SK-N-SH treated with all-trans-retinoic acid at 6 μM for 48 hours (cell line): Measurements from ENCODE around the gene LILRA1.

Experiments used
- ATAC-seq: fragments of 200-7000 bp; cut with Tn5 transposase; 3 replicates; pipeline ENCODE4 v1.9.1; 2020; ENCODE audit warnings: mild to moderate bottlenecking, moderate library complexity
- ARNTL ChIP-seq: fragments of 450-650 bp; formaldehyde crosslinking; IDR thresholded peaks from 2 replicates; pipeline ENCODE4 v1.5.0; 2020; ENCODE audit warnings: low read depth, mild to moderate bottlenecking, moderate library complexity, borderline replicate concordance
- BACH2 ChIP-seq: fragments of 250-450 bp; sonication (Bioruptor Pico); IDR thresholded peaks from 2 replicates; pipeline ENCODE4 v1.9.0; 2021; ENCODE audit warnings: mild to moderate bottlenecking, borderline replicate concordance
- CSDC2 ChIP-seq: fragments of 250-450 bp; sonication (Bioruptor Pico); IDR thresholded peaks from 2 replicates; pipeline ENCODE4 v1.5.0; 2020; ENCODE audit warnings: mild to moderate bottlenecking, moderate library complexity
- ESRRG ChIP-seq: fragments of 250-450 bp; sonication (Bioruptor Pico); IDR thresholded peaks from 2 replicates; pipeline ENCODE4 v1.6.1; 2021; ENCODE audit warnings: mild to moderate bottlenecking
- GLIS3 ChIP-seq: fragments of 250-450 bp; sonication (Bioruptor Pico); IDR thresholded peaks from 2 replicates; pipeline ENCODE4 v1.5.0; 2020; ENCODE audit warnings: mild to moderate bottlenecking, moderate library complexity
- OSR1 ChIP-seq: fragments of 250-450 bp; sonication (Bioruptor Pico); IDR thresholded peaks from 2 replicates; pipeline ENCODE4 v1.8.0; 2022; ENCODE audit warnings: moderate library complexity, mild to moderate bottlenecking, inconsistent platforms
- PPARA ChIP-seq: fragments of 250-450 bp; sonication (Bioruptor Pico); IDR thresholded peaks from 2 replicates; pipeline ENCODE4 v1.5.0; 2020; ENCODE audit warnings: mild to moderate bottlenecking, borderline replicate concordance
- RARB ChIP-seq: fragments of 250-450 bp; sonication (Bioruptor Pico); IDR thresholded peaks from 2 replicates; pipeline ENCODE4 v1.8.0; 2021; ENCODE audit warnings: mild to moderate bottlenecking, moderate library complexity
- TCF4 ChIP-seq: fragments of 250-450 bp; sonication (Bioruptor Pico); IDR thresholded peaks from 2 replicates; pipeline ENCODE4 v1.8.0; 2021; ENCODE audit warnings: mild to moderate bottlenecking, moderate library complexity, borderline replicate concordance
- ZC3H10 ChIP-seq: fragments of 250-450 bp; sonication (Bioruptor Pico); IDR thresholded peaks from 2 replicates; pipeline ENCODE4 v1.5.1; 2021; ENCODE audit warnings: mild to moderate bottlenecking, moderate library complexity
- ZFP3 ChIP-seq: fragments of 250-450 bp; sonication (Bioruptor Pico); IDR thresholded peaks from 2 replicates; pipeline ENCODE4 v1.5.0; 2020; ENCODE audit warnings: mild to moderate bottlenecking, moderate library complexity
- ZFP30 ChIP-seq: fragments of 450-650 bp; formaldehyde crosslinking; IDR thresholded peaks from 2 replicates; pipeline ENCODE4 v1.5.0; 2022; ENCODE audit warnings: mild to moderate bottlenecking, moderate library complexity
- ZNF565 ChIP-seq: fragments of 450-650 bp; formaldehyde crosslinking; conservative IDR thresholded peaks from 2 replicates; pipeline ENCODE4 v1.5.0; 2020; ENCODE audit warnings: low read depth, mild to moderate bottlenecking, moderate library complexity
- ZNF70 ChIP-seq: fragments of 450-650 bp; formaldehyde crosslinking; IDR thresholded peaks from 2 replicates; pipeline ENCODE4 v1.5.0; 2020; ENCODE audit warnings: mild to moderate bottlenecking, moderate library complexity
- ZNF8 ChIP-seq: fragments of 450-650 bp; formaldehyde crosslinking; IDR thresholded peaks from 2 replicates; pipeline ENCODE4 v1.5.0; 2020; ENCODE audit warnings: mild to moderate bottlenecking, moderate library complexity
- TF ChIP-seq, protein P1 (sequence below): fragments of 250-450 bp; sonication (Bioruptor Pico); IDR thresholded peaks from 2 replicates; pipeline ENCODE4 v1.5.1; 2021; ENCODE audit warnings: mild to moderate bottlenecking, moderate library complexity
- TF ChIP-seq, protein P2 (sequence below): fragments of 250-450 bp; sonication (Bioruptor Pico); IDR thresholded peaks from 2 replicates; pipeline ENCODE4 v1.8.0; 2020; ENCODE audit warnings: mild to moderate bottlenecking, moderate library complexity, borderline replicate concordance
- TF ChIP-seq, protein P3 (sequence below): fragments of 250-450 bp; sonication (Bioruptor Pico); IDR thresholded peaks from 2 replicates; pipeline ENCODE4 v1.5.0; 2020; ENCODE audit warnings: mild to moderate bottlenecking, moderate library complexity
- TF ChIP-seq, protein P4 (sequence below): fragments of 250-450 bp; sonication (Bioruptor Pico); IDR thresholded peaks from 2 replicates; pipeline ENCODE4 v1.5.1; 2020; ENCODE audit warnings: low read depth, mild to moderate bottlenecking, moderate library complexity

Gene LILRA1

DNA sequence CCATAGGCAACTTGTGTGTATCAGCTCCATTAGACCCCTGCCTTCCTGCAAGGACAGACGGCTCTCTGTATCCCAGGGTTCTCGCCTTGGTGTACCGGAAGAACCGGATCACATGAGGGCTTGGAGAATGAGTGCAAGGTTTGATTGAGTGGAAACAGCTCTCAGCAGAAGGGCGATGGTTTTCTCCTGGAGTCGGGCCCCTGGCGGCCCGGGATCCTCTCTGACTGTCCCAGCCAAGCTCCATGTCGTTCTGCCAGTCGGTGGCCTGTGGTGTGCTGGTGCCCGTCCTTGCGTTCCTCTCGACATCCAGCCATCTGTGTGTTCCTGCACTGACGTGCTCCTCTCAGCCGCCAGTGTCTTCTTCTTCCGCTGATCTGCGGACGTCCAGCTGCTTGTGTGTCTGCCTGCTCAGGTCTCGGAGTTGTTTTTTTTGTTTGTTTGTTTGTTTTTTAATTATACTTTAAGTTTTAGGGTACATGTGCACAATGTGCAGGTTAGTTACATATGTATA lies 53.0 kb downstream of the LILRA1 start (continued):
- TF ChIP-seq, protein P1, sequence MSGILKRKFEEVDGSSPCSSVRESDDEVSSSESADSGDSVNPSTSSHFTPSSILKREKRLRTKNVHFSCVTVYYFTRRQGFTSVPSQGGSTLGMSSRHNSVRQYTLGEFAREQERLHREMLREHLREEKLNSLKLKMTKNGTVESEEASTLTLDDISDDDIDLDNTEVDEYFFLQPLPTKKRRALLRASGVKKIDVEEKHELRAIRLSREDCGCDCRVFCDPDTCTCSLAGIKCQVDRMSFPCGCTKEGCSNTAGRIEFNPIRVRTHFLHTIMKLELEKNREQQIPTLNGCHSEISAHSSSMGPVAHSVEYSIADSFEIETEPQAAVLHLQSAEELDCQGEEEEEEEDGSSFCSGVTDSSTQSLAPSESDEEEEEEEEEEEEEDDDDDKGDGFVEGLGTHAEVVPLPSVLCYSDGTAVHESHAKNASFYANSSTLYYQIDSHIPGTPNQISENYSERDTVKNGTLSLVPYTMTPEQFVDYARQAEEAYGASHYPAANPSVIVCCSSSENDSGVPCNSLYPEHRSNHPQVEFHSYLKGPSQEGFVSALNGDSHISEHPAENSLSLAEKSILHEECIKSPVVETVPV (CRISPR knock-in tag) = no peak
- TF ChIP-seq BACH2 (CRISPR knock-in tag) = no peak
- no peak for TF ChIP-seq ESRRG (CRISPR knock-in tag)
- no peak for TF ChIP-seq GLIS3 (CRISPR knock-in tag)
- TF ChIP-seq ZNF565 = no peak
- TF ChIP-seq, protein P2, sequence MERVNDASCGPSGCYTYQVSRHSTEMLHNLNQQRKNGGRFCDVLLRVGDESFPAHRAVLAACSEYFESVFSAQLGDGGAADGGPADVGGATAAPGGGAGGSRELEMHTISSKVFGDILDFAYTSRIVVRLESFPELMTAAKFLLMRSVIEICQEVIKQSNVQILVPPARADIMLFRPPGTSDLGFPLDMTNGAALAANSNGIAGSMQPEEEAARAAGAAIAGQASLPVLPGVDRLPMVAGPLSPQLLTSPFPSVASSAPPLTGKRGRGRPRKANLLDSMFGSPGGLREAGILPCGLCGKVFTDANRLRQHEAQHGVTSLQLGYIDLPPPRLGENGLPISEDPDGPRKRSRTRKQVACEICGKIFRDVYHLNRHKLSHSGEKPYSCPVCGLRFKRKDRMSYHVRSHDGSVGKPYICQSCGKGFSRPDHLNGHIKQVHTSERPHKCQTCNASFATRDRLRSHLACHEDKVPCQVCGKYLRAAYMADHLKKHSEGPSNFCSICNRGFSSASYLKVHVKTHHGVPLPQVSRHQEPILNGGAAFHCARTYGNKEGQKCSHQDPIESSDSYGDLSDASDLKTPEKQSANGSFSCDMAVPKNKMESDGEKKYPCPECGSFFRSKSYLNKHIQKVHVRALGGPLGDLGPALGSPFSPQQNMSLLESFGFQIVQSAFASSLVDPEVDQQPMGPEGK (CRISPR knock-in tag) = no peak
- no peak for TF ChIP-seq ZC3H10 (CRISPR knock-in tag)
- TF ChIP-seq OSR1 (CRISPR knock-in tag) = no peak
- no peak for TF ChIP-seq ARNTL (CRISPR knock-in tag)

DNA sequence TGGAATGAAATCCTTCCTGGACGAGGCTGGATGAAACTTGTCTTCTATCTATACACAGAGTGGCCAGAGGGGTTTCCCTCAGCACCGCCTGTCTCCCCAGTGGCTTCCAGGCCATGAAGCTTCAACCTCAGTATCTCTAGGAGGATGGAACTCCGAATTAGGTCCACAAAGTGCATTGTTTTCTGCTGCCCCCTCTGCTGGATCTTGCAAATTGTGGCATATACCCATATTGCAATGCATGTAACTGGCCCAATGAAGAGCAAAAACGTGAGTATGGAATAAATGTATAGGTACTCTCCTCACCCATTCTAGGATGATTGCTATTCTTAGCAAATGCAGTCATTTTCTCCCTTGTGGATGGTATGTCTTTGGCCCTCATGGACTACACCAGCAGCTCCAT lies 54.7 kb downstream of the LILRA1 start:
- TF ChIP-seq ZNF565 = no peak
- no peak for TF ChIP-seq ESRRG (CRISPR knock-in tag)
- no peak for TF ChIP-seq GLIS3 (CRISPR knock-in tag)
- TF ChIP-seq, protein P3, sequence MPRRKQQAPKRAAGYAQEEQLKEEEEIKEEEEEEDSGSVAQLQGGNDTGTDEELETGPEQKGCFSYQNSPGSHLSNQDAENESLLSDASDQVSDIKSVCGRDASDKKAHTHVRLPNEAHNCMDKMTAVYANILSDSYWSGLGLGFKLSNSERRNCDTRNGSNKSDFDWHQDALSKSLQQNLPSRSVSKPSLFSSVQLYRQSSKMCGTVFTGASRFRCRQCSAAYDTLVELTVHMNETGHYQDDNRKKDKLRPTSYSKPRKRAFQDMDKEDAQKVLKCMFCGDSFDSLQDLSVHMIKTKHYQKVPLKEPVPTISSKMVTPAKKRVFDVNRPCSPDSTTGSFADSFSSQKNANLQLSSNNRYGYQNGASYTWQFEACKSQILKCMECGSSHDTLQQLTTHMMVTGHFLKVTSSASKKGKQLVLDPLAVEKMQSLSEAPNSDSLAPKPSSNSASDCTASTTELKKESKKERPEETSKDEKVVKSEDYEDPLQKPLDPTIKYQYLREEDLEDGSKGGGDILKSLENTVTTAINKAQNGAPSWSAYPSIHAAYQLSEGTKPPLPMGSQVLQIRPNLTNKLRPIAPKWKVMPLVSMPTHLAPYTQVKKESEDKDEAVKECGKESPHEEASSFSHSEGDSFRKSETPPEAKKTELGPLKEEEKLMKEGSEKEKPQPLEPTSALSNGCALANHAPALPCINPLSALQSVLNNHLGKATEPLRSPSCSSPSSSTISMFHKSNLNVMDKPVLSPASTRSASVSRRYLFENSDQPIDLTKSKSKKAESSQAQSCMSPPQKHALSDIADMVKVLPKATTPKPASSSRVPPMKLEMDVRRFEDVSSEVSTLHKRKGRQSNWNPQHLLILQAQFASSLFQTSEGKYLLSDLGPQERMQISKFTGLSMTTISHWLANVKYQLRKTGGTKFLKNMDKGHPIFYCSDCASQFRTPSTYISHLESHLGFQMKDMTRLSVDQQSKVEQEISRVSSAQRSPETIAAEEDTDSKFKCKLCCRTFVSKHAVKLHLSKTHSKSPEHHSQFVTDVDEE = no peak
- no peak for TF ChIP-seq ZFP3 (CRISPR knock-in tag)
- TF ChIP-seq ZFP30 (CRISPR knock-in tag) = no peak
- TF ChIP-seq, protein P1 (CRISPR knock-in tag) = no peak
- TF ChIP-seq, protein P4, sequence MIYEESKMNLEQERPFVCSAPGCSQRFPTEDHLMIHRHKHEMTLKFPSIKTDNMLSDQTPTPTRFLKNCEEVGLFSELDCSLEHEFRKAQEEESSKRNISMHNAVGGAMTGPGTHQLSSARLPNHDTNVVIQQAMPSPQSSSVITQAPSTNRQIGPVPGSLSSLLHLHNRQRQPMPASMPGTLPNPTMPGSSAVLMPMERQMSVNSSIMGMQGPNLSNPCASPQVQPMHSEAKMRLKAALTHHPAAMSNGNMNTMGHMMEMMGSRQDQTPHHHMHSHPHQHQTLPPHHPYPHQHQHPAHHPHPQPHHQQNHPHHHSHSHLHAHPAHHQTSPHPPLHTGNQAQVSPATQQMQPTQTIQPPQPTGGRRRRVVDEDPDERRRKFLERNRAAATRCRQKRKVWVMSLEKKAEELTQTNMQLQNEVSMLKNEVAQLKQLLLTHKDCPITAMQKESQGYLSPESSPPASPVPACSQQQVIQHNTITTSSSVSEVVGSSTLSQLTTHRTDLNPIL (CRISPR knock-in tag) = no peak
- TF ChIP-seq ARNTL (CRISPR knock-in tag) = no peak
- no peak for TF ChIP-seq OSR1 (CRISPR knock-in tag)
- TF ChIP-seq PPARA (CRISPR knock-in tag) = no peak
- no peak for TF ChIP-seq CSDC2 (CRISPR knock-in tag)
- no peak for TF ChIP-seq RARB
- no peak for TF ChIP-seq TCF4 (CRISPR knock-in tag)
- no peak for TF ChIP-seq ZNF8 (CRISPR knock-in tag)
- TF ChIP-seq ZNF70 (CRISPR knock-in tag) = no peak
- TF ChIP-seq, all 23 proteins: peak for 0
- ATAC-seq = no peak

DNA sequence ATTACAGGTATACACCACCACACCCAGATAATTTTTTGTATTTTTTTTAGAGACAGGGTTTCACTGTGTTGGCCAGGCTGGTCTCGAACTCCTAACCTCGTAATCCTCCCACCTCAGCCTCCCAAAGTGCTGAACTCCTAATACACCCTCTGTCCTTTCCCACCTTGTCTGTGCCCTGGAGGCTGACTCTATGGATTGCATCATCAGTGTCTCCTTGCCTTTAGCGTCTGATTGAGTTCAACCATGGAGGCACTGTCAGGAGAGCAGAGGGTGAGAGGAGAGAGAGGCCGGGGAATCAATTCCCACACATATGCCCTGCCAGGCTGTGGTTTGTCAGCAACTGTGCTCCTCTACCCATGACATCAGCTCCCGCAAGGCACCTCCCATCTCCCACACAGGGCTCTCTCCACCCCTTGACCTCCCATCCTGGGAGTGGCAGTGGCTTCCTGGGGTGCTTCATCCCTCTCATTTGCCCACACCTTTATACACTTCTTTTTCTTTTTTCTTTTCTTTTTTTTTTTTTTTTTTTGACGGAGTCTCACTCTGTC lies 56.8 kb downstream of the LILRA1 start:
- TF ChIP-seq GLIS3 (CRISPR knock-in tag) = no peak
- TF ChIP-seq ARNTL (CRISPR knock-in tag) = no peak
- TF ChIP-seq ZNF70 (CRISPR knock-in tag) = no peak
- no peak for TF ChIP-seq PPARA (CRISPR knock-in tag)
- TF ChIP-seq ZC3H10 (CRISPR knock-in tag) = no peak
- TF ChIP-seq, protein P2 (CRISPR knock-in tag) = no peak
- TF ChIP-seq, protein P4 (CRISPR knock-in tag) = no peak
- no peak for ATAC-seq
